GM21360 (cell line): ENCODE measurements around the gene OR1G1.
"Not testable (repeated sequence)": the region's sequence is repeated elsewhere in the genome, so short reads cannot be mapped to it uniquely, and the experiment has no call there.

Experiments used
- ATAC-seq: cut with Tn5 transposase; IDR thresholded peaks from one replicate; pipeline ENCODE4 v1.9.1; 2021; ENCODE audit warnings: mild to moderate bottlenecking, moderate library complexity; ENCODE audit not compliant: unreplicated experiment

OR1G1 gene

DNA sequence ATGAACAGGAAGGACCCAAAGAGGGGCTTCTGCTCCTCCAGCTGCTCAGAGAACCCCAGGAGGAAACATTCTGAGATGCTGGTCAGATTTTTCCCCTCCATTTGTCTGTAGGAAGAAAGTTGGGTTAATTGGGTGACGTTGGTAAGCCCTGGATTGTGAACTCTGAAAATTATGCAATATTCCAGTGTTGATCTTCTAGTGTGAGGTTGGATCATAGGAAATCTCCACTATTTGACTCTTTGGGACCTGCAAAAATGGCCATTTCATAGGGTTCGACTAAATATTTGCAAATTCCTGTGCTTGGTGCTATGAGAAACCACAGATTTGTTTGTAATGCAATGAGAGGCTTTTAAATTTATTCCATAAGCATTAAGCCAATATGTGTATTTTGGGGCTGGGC lies at the start of gene OR1G1:
OR1G1 (minus strand) TSS at position 101 of the 400 bp plus-strand sequence; CDS start at position 101, 0 bp downstream.
- no peak for ATAC-seq

DNA sequence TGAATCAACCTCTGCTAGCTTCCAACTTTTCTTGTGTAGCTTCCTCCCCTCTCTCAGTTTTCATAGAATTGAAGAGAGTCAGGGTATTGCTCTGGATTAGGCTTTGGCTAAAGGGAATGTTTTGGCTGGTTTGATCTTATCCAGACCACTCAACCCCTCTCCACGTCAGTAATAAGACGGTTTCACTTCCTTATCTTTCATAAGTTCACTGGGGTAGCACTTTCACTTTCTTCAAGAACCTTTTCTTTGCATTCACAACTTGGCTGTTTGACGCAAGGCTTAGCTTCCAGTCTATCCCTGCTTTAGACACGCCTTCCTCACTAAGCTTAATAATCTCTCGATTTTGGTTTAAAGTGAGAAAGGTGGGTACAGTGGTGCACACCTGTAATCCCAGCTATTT lies 40.2 kb upstream of the OR1G1 start:
- ATAC-seq, result no peak

DNA sequence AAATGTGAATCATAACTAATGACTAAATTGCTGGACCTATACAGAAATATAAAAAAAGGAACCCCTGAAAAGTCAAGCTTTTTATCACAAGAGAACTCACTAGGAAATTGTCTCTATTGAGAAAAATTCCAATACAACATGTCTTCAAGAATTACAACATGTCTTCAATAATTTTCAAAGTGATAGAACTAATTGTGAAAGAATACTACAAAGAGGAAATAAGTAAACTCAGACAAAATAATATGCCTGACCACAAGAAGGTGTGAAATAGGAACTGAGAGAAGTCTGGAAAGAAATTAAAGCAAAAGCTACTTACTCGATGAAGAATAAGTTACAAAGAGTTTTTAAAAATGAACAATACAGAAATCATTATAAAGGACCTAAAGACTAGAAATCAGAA lies 29.9 kb upstream of the OR1G1 start:
- ATAC-seq, result no peak

DNA sequence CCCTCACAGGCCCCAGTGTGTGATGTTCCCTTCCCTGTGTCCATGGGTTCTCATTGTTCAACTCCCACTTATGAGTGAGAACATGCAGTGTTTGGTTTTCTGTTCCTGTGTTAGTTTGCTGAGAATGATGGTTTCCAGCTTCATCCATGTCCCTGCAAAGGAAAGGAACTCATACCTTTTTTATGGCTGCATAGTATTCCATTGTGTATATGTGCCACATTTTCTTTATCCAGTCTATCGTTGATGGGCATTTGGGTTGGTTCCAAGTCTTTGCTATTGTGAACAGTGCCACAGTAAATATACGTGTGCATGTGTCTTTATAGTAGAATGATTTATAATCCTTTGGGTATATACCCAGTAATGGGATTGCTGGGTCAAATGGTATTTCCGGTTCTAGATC lies 10.1 kb upstream of the OR1G1 start:
- ATAC-seq, result not testable (repeated sequence)

DNA sequence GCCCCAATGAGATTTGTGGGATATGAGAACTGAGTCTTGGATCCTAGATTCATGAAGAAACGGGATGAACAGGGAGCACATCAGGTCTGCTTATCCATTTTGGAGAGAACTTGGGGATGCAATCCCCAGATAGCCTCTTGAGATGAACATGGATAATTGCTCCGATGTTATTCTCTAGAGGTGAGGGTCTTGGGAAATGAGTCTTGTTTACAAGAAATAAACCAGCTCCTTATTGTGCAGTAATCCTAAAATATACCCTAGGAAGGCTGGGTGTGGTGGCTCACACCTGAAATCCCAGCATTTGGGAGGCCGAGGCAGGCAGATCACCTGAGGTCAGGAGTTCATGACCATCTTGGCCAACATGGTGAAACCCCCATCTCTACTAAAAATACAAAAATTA lies 23.0 kb downstream of the OR1G1 start, which contains the start of gene OR1D2:
OR1D2 (minus strand) TSS at position 101 of the 400 bp plus-strand sequence. CDS start 11,426 bp downstream, outside the sequence.
- no peak for ATAC-seq
